K562 (cell line): Measurements from ENCODE around the gene SAMD4A. TPM values are rescaled to one million over a fixed set of nuclear protein-coding genes. Genes with fewer than 3 reads are reported as not detected.

Experiments
- ATAC-seq: fragments of 200-7000 bp; cut with Tn5 transposase; 3 replicates; pipeline ENCODE4 v1.9.1; 2020; ENCODE audit warnings: moderate library complexity
- BruUV-seq: library from RNA; stranded (reverse); fragments of 400-500 nt; replicated peaks from 2 replicates; lab custom pipeline; 2021; lab: Mats Ljungman, UMichigan
- CTCF ChIA-PET: fragments of 300-600 bp; formaldehyde crosslinking; extraction: SDS; loops from one replicate; lab custom pipeline; 2021; ENCODE audit warnings: low intra/inter-chr PET ratio; lab: Yijun Ruan, JAX
- POLR2A ChIA-PET: fragments of 300-600, 350-650 bp; sonication (Branson Sonifier 250); formaldehyde crosslinking; extraction: SDS; loops from one replicate; lab custom pipeline; 2021; ENCODE audit warnings: antibody characterized with exemption, inconsistent platforms; lab: Yijun Ruan, JAX
- DNase-seq, 4 experiments: peaks; one replicate each; pipeline versions ENCODE4 v3.0.0 to v3.0.0-alpha.2; 2011 to 2018; ENCODE audit warnings: low spot score in 3 of 4, mixed read lengths in 3 of 4; ENCODE audit errors: extremely low read depth in 1 of 4
- FAIRE-seq: peaks from 2 replicates; lab custom pipeline; 2011; peaks lifted over from hg19 to GRCh38; lab: Jason Lieb, UNC
- H2AFZ ChIP-seq: 2 replicates; pipeline ENCODE4 v1.6.0; 2011; ENCODE audit warnings: low read depth, low read length, control low read depth, inconsistent platforms
- H3K27ac ChIP-seq: fragments of 200-600 bp; 3 replicates; pipeline ENCODE4 v1.8.0; 2011; ENCODE audit warnings: low read depth, mild to moderate bottlenecking, control low read depth, inconsistent platforms, low read length, moderate library complexity, mixed read lengths; ENCODE audit errors: extremely low read depth
- H3K27me3 ChIP-seq, 2 experiments: fragments of 300-600 bp in 1 of 2; 2 replicates in 1 of 2; 3 replicates in 1 of 2; pipeline versions ENCODE4 v1.6.0 to v1.8.0; 2011; ENCODE audit warnings: inconsistent platforms in 2 of 2, low read length in 2 of 2, mild to moderate bottlenecking in 1 of 2, mixed read lengths in 1 of 2, moderate library complexity in 1 of 2; ENCODE audit not compliant: control insufficient read depth in 2 of 2, insufficient read depth in 2 of 2
- H3K36me3 ChIP-seq: fragments of 300-600 bp; 3 replicates; pipeline ENCODE4 v1.8.0; 2011; ENCODE audit warnings: mild to moderate bottlenecking, low read length, inconsistent platforms; ENCODE audit not compliant: control insufficient read depth, insufficient read depth
- H3K4me1 ChIP-seq, 2 experiments: fragments of 200-600 bp in 1 of 2; replicated peaks in 1 of 2; 2 replicates in 1 of 2; 3 replicates in 1 of 2; pipeline versions ENCODE4 v1.5.1 to v1.8.0; 2011; ENCODE audit warnings: inconsistent platforms in 2 of 2, low read length in 2 of 2, mild to moderate bottlenecking in 1 of 2, mixed read lengths in 1 of 2, moderate library complexity in 1 of 2; ENCODE audit not compliant: control insufficient read depth in 2 of 2, insufficient read depth in 2 of 2
- H3K4me2 ChIP-seq: 2 replicates; pipeline ENCODE4 v1.6.1; 2011; ENCODE audit warnings: low read length, control low read depth, inconsistent platforms, mixed read lengths; ENCODE audit not compliant: insufficient read depth
- H3K4me3 ChIP-seq: fragments of 200-600 bp; sonication (generic), shearing (Covaris generic); 2 replicates; pipeline ENCODE4 v1.5.1; 2016; ENCODE audit warnings: control low read depth, inconsistent platforms
- H3K79me2 ChIP-seq: fragments of 200-600 bp; 3 replicates; pipeline ENCODE4 v1.8.0; 2011; ENCODE audit warnings: low read length, inconsistent platforms; ENCODE audit not compliant: control insufficient read depth, insufficient read depth
- H3K9ac ChIP-seq, 2 experiments: 2 replicates each; pipeline versions ENCODE4 v1.6.0 to v1.6.1; 2011; ENCODE audit warnings: low read depth in 2 of 2, low read length in 2 of 2, control low read depth in 1 of 2, inconsistent platforms in 1 of 2, mild to moderate bottlenecking in 1 of 2, mixed read lengths in 1 of 2; ENCODE audit not compliant: insufficient read depth in 1 of 2
- H3K9me1 ChIP-seq: one replicate; pipeline ENCODE4 v1.6.0; 2011; ENCODE audit warnings: inconsistent platforms, mild to moderate bottlenecking, low read length, moderate library complexity; ENCODE audit not compliant: control insufficient read depth, insufficient read depth
- H3K9me3 ChIP-seq: replicated peaks from 2 replicates; pipeline ENCODE4 v1.5.1; 2011; ENCODE audit warnings: low read depth, low read length, inconsistent platforms; ENCODE audit not compliant: control insufficient read depth, insufficient read depth
- H4K20me1 ChIP-seq: replicated peaks from 2 replicates; pipeline ENCODE4 v1.6.1; 2011; ENCODE audit warnings: low read length, inconsistent platforms, mixed read lengths; ENCODE audit not compliant: control insufficient read depth, insufficient read depth
- CBX3 ChIP-seq, 2 experiments: IDR thresholded peaks; 1 replicate in 1 of 2; 2 replicates in 1 of 2; pipeline ENCODE4 v1.6.1; 2012; ENCODE audit warnings: inconsistent platforms in 2 of 2, low read length in 2 of 2, borderline replicate concordance in 1 of 2, control low read depth in 1 of 2
- CBX5 ChIP-seq: IDR thresholded peaks from 2 replicates; pipeline ENCODE4 v1.6.1; 2014; ENCODE audit warnings: low read depth, borderline replicate concordance
- HES1 ChIP-seq: fragments of 450-650 bp; IDR thresholded peaks from 2 replicates; pipeline ENCODE4 v1.6.1; 2016; ENCODE audit warnings: low read depth, mild to moderate bottlenecking, moderate library complexity
- NFIC ChIP-seq: fragments of 450-650 bp; IDR thresholded peaks from 2 replicates; pipeline ENCODE4 v1.6.1; 2017; ENCODE audit warnings: mild to moderate bottlenecking, inconsistent platforms
- NFRKB ChIP-seq: fragments of 450-650 bp; IDR thresholded peaks from 2 replicates; pipeline ENCODE4 v1.6.1; 2016; ENCODE audit warnings: low read depth
- SRSF7 ChIP-seq: fragments of 200-400 bp; formaldehyde crosslinking; optimal IDR thresholded peaks from 2 replicates; pipeline ENCODE3; 2017; ENCODE audit warnings: mild to moderate bottlenecking, low read depth, low read length
- TAF1 ChIP-seq: IDR thresholded peaks from 2 replicates; pipeline ENCODE4 v1.6.1; 2011; ENCODE audit warnings: mild to moderate bottlenecking, low read length, moderate library complexity; ENCODE audit not compliant: insufficient read depth, control insufficient read depth, severe bottlenecking; ENCODE audit errors: extremely low read depth
- ZBTB26 ChIP-seq: fragments of 450-650 bp; formaldehyde crosslinking; IDR thresholded peaks from 2 replicates; pipeline ENCODE4 v1.4.0; 2022; ENCODE audit warnings: missing genetic modification characterization
- ZFP30 ChIP-seq: fragments of 250-450 bp; sonication (Bioruptor Pico); IDR thresholded peaks from 2 replicates; pipeline ENCODE4 v1.8.0; 2022; ENCODE audit warnings: moderate library complexity, mild to moderate bottlenecking, inconsistent platforms, borderline replicate concordance
- ZNF395 ChIP-seq: fragments of 200-800 bp; sonication (Bioruptor generic); IDR thresholded peaks from 2 replicates; pipeline ENCODE4 v1.6.1; 2017; ENCODE audit warnings: missing genetic modification characterization, missing compliant biosample characterization
- ZNF41 ChIP-seq: fragments of 250-450 bp; sonication (Bioruptor Pico); conservative IDR thresholded peaks from 2 replicates; pipeline ENCODE4 v1.4.0; 2020; ENCODE audit warnings: mild to moderate bottlenecking
- WGBS: fragments of 100-300 bp; shearing (Covaris generic); methylation state at CpG from one replicate; pipeline ENCODE4 v1.1.6; 2016; ENCODE audit warnings: low coverage, mixed read lengths; ENCODE audit not compliant: insufficient coverage; ENCODE audit errors: missing lambda C conversion rate; 5-methylcytosine and 5-hydroxymethylcytosine counted together
- in situ Hi-C: fragments of 300-500 bp; cut with MboI; formaldehyde crosslinking; loops from 4 replicates; pipeline ENCODE4 v1.15.0; 2018; ENCODE audit warnings: inconsistent platforms, mixed read lengths
- intact Hi-C: fragments of 100-400 bp; cut with micrococcal nuclease; formaldehyde crosslinking; loops from 2 replicates; pipeline ENCODE4 v1.14.2; 2022
- polyA plus RNA-seq, 8 experiments: library from polyadenylated mRNA; depleted of rRNA in 4 of 8; stranded (reverse) in 5 of 8; unstranded in 3 of 8; fragments of >200 nt; fragmentation: Nextera tagmentation in 2 of 8; fragmentation: Illumina TruSeq in 1 of 8; extraction: Ambion mirVana in 2 of 8; extraction: Trizol in 1 of 8; gene quantifications; 2 replicates each; pipeline versions ENCODE4 v1.2.1 to v1.2.3, GENCODE V29; 2011 to 2014; ENCODE audit warnings: inconsistent platforms in 1 of 8, missing spikeins in 1 of 8
- total RNA-seq, 7 experiments: library from RNA; depleted of rRNA in 6 of 7; stranded (reverse); fragments of >200 nt in 6 of 7; fragmentation: Illumina TruSeq in 2 of 7; extraction: Trizol in 2 of 7; gene quantifications; 2 replicates each; pipeline versions ENCODE4 v1.2.1 to v1.2.3, GENCODE V29; 2011 to 2021; ENCODE audit warnings: low replicate concordance in 1 of 7

Gene SAMD4A
- total and polyA plus RNA-seq, 9 of the 15 experiments (the other 6 are each of a cell fraction or from before 2014, with no cell fraction given) = 0.66 to 6.8 (median 3.3) TPM

GRCh38 chr14:54822685-54823084 is 255.8 kb downstream of the SAMD4A start:
- Histone ChIP-seq H3K27me3 (peaks cover 4 to 14% of the 10 kb centered on the region in 2 experiments; a peak in 4 of 5 replicates), H3K79me2 (no peaks in the 10 kb centered on the region), H3K9me3 (no peaks in the 10 kb centered on the region), H3K4me2 (no peak overlapping the region), H3K27ac (no peak overlapping the region), H3K36me3 (no peaks in the 10 kb centered on the region), H3K9me1 (no peaks in the 10 kb centered on the region), H3K9ac (no peak overlapping the region), H4K20me1 (no peaks in the 10 kb centered on the region), H3K4me1 (no peaks in the 10 kb centered on the region; a peak in 1 of 5 replicates), H2AFZ (no peak overlapping the region), H3K4me3 (no peak overlapping the region)
- POLR2A ChIA-PET = no interaction called here
- DNase-seq (no peak), ATAC-seq (no peak), FAIRE-seq (no peak)
- intact Hi-C loops (no loop called here), in situ Hi-C loops (no loop called here)
- TF ChIP-seq ZNF41 (CRISPR knock-in tag) = no peak
- no peak for TF ChIP-seq NFRKB
- peak; percentile 46 for TF ChIP-seq NFIC
- CTCF ChIA-PET = no interaction called here
- BruUV-seq = no TSS peak

GRCh38 chr14:54823757-54824549 is 257.0 kb downstream of the SAMD4A start:
- Histone ChIP-seq H3K4me2 (no peak overlapping the region), H3K4me1 (no peaks in the 10 kb centered on the region), H3K9me3 (no peaks in the 10 kb centered on the region), H4K20me1 (no peaks in the 10 kb centered on the region), H3K36me3 (no peaks in the 10 kb centered on the region), H3K79me2 (no peaks in the 10 kb centered on the region), H3K27ac (no peak overlapping the region), H3K27me3 (peaks cover 3 to 7% of the 10 kb centered on the region in 2 experiments; a peak in 3 of 5 replicates), H2AFZ (no peak overlapping the region), H3K4me3 (no peak overlapping the region), H3K9me1 (no peaks in the 10 kb centered on the region), H3K9ac (no peak overlapping the region)
- CTCF ChIA-PET = no interaction called here
- ATAC-seq (no peak), DNase-seq (no peak), FAIRE-seq (no peak)
- no TSS peak for BruUV-seq
- intact Hi-C loops = no loop called here
- POLR2A ChIA-PET = no interaction called here
- WGBS = 9% methylated on average over 2 of the region's 2 CpGs
- in situ Hi-C loops = no loop called here
- TF ChIP-seq SRSF7 = no peak
- no peak for TF ChIP-seq TAF1
- peak in 1 of 2 experiments; percentile 24; a peak in 1 of 3 replicates for TF ChIP-seq CBX3 (IDR thresholded peaks at IDR 0.05; ENCODE audit: borderline replicate concordance in 1 of 2, low read length in 2 of 2)
- peak; percentile 35; the same call in 1 of the 2 replicates for TF ChIP-seq ZFP30 (CRISPR knock-in tag)
- TF ChIP-seq CBX5 = 0 out of 2 replicates have a peak, but pooled peaks have one; percentile 50
- no peak for TF ChIP-seq ZNF395 (CRISPR knock-in tag)
- no peak for TF ChIP-seq HES1
- no peak for TF ChIP-seq ZBTB26 (CRISPR knock-in tag)
